GM12878 (cell line): Measurements from ENCODE around the gene CADM2. TPM values are rescaled to one million over a fixed set of nuclear protein-coding genes. Genes with fewer than 3 reads are reported as not detected.

ENCODE experiments used
- CEBPB ChIP-seq, 2 experiments: fragments of 150-350 bp in 1 of 2; IDR thresholded peaks; 2 replicates each; pipeline ENCODE4 v1.6.1; 2012 to 2014; ENCODE audit warnings: low read depth in 2 of 2, low read length in 2 of 2, borderline replicate concordance in 1 of 2, inconsistent platforms in 1 of 2
- POLR2AphosphoS2 ChIP-seq: IDR thresholded peaks from 2 replicates; pipeline ENCODE4 v1.6.1; 2011; ENCODE audit warnings: low read depth, mild to moderate bottlenecking, low read length, improper control_type of control experiment, moderate library complexity
- SMC3 ChIP-seq: IDR thresholded peaks from 2 replicates; pipeline ENCODE4 v1.6.1; 2011; ENCODE audit warnings: low read length, improper control_type of control experiment, borderline replicate concordance
- SPI1 ChIP-seq: IDR thresholded peaks from 2 replicates; pipeline ENCODE4 v1.6.1; 2011; ENCODE audit warnings: low read depth, mild to moderate bottlenecking, low read length, moderate library complexity, borderline replicate concordance; ENCODE audit not compliant: insufficient read depth
- SUPT20H ChIP-seq: IDR thresholded peaks from 2 replicates; pipeline ENCODE4 v1.6.1; 2011; ENCODE audit warnings: low read depth, mild to moderate bottlenecking, low read length, moderate library complexity, borderline replicate concordance; ENCODE audit not compliant: control insufficient read depth
- SUZ12 ChIP-seq: fragments of 200-600 bp; sonication (generic); IDR thresholded peaks from one replicate; pipeline ENCODE4 v1.6.1; 2018; ENCODE audit warnings: antibody characterized with exemption, mild to moderate bottlenecking; ENCODE audit not compliant: unreplicated experiment
- TCF7 ChIP-seq: IDR thresholded peaks from 2 replicates; pipeline ENCODE4 v1.6.1; 2014; ENCODE audit warnings: antibody characterized with exemption, borderline replicate concordance
- ZZZ3 ChIP-seq: IDR thresholded peaks from 2 replicates; pipeline ENCODE4 v1.6.1; 2011; ENCODE audit warnings: low read depth; ENCODE audit not compliant: control insufficient read depth, insufficient read length
- polyA plus RNA-seq, 11 experiments: library from polyadenylated mRNA; depleted of rRNA in 4 of 11; unstranded in 6 of 11; stranded (reverse) in 5 of 11; fragments of >200 nt; fragmentation: Nextera tagmentation in 4 of 11; fragmentation: Illumina TruSeq in 1 of 11; extraction: Ambion mirVana in 4 of 11; extraction: Trizol in 1 of 11; gene quantifications; 1 replicate in 1 of 11; 2 replicates in 10 of 11; pipeline versions ENCODE4 v1.2.1 to v1.2.3, GENCODE V29; 2011 to 2016; ENCODE audit warnings: inconsistent platforms in 2 of 11, missing spikeins in 2 of 11, low read depth in 1 of 11
- total RNA-seq, 4 experiments: library from RNA; depleted of rRNA in 3 of 4; stranded (reverse); fragments of >200 nt in 3 of 4; fragmentation: Illumina TruSeq in 1 of 4; extraction: Trizol in 1 of 4; gene quantifications; 2 replicates each; pipeline versions ENCODE4 v1.2.1 to v1.2.3, GENCODE V29; 2013 to 2021
- TF ChIP-seq, protein P1 (sequence below): IDR thresholded peaks from 2 replicates; pipeline ENCODE4 v1.6.1; 2011; ENCODE audit warnings: low read depth, mild to moderate bottlenecking, low read length, moderate library complexity, borderline replicate concordance; ENCODE audit errors: extremely low read depth
- TF ChIP-seq, protein P2 (sequence below): fragments of 450-650 bp; IDR thresholded peaks from 2 replicates; pipeline ENCODE4 v1.6.1; 2014; ENCODE audit warnings: mild to moderate bottlenecking
- TF ChIP-seq, protein P3 (sequence below): fragments of 150-350 bp; IDR thresholded peaks from 2 replicates; pipeline ENCODE4 v1.6.1; 2016; ENCODE audit warnings: low read depth, low read length

CADM2 gene
- total and polyA plus RNA-seq, 10 of the 15 experiments (the other 5 are each of a cell fraction or from before 2014, with no cell fraction given): 0.13 TPM; not detected in 9

DNA sequence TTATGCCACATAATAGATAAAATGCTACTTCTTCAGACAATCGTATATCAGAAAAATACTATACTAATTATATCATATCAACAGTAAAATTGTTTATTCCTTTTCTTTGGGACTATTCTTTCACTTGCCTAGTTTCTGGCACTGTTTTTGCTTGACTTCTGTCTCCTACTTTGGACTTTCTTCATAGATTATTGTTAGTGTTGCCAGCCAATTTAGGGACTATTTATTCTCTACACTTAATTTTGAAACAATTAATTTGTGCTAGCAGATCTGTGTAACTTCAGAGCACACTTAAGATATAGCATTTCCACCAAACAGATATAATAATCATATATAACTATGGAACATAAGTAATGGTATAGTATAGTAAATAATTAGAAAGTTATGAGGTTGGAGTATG, 305.6 kb downstream of the CADM2 start (continued):
- TF ChIP-seq SUPT20H (no peak), POLR2AphosphoS2 (no peak), TCF7 (no peak), SMC3 (no peak), SPI1 (no peak), ZZZ3 (no peak), SUZ12 (no peak), CEBPB (IDR thresholded peaks at IDR 0.05; ENCODE audit: borderline replicate concordance in 1 of 2, low read depth in 2 of 2, low read length in 2 of 2) (no peak)
- TF ChIP-seq, protein P1, sequence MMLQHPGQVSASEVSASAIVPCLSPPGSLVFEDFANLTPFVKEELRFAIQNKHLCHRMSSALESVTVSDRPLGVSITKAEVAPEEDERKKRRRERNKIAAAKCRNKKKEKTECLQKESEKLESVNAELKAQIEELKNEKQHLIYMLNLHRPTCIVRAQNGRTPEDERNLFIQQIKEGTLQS: no peak
- TF ChIP-seq, protein P2, sequence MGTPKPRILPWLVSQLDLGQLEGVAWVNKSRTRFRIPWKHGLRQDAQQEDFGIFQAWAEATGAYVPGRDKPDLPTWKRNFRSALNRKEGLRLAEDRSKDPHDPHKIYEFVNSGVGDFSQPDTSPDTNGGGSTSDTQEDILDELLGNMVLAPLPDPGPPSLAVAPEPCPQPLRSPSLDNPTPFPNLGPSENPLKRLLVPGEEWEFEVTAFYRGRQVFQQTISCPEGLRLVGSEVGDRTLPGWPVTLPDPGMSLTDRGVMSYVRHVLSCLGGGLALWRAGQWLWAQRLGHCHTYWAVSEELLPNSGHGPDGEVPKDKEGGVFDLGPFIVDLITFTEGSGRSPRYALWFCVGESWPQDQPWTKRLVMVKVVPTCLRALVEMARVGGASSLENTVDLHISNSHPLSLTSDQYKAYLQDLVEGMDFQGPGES: no peak
- TF ChIP-seq, protein P3, sequence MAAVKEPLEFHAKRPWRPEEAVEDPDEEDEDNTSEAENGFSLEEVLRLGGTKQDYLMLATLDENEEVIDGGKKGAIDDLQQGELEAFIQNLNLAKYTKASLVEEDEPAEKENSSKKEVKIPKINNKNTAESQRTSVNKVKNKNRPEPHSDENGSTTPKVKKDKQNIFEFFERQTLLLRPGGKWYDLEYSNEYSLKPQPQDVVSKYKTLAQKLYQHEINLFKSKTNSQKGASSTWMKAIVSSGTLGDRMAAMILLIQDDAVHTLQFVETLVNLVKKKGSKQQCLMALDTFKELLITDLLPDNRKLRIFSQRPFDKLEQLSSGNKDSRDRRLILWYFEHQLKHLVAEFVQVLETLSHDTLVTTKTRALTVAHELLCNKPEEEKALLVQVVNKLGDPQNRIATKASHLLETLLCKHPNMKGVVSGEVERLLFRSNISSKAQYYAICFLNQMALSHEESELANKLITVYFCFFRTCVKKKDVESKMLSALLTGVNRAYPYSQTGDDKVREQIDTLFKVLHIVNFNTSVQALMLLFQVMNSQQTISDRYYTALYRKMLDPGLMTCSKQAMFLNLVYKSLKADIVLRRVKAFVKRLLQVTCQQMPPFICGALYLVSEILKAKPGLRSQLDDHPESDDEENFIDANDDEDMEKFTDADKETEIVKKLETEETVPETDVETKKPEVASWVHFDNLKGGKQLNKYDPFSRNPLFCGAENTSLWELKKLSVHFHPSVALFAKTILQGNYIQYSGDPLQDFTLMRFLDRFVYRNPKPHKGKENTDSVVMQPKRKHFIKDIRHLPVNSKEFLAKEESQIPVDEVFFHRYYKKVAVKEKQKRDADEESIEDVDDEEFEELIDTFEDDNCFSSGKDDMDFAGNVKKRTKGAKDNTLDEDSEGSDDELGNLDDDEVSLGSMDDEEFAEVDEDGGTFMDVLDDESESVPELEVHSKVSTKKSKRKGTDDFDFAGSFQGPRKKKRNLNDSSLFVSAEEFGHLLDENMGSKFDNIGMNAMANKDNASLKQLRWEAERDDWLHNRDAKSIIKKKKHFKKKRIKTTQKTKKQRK: no peak
